Left renal cortex interstitium (tissue), 4 donors: ENCODE data around the gene EPB41. TPM values are rescaled to one million over a fixed set of nuclear protein-coding genes. Genes with fewer than 3 reads are reported as not detected.

Experiments used
- DNase-seq, 4 donors: peaks; one replicate each; pipeline ENCODE4 v3.0.0-alpha.2; 2013; ENCODE audit warnings: low read depth in 4 of 4, low spot score in 2 of 4, missing footprints in 1 of 4
- polyA plus RNA-seq, 4 donors: library from polyadenylated mRNA; unstranded; fragments of 120-200 nt; gene quantifications; one replicate each; pipeline ENCODE4 v1.2.1, GENCODE V29; 2013; ENCODE audit not compliant: insufficient read length in 4 of 4

Gene EPB41
- polyA plus RNA-seq, 4 donors = 50.9 to 61.2 (median 55.2) TPM

- DNase-seq = no peak
Measured at GRCh38 chr1:28971980-28972771, 57.8 kb downstream of the EPB41 start.

- no peak for DNase-seq
Measured at GRCh38 chr1:28973596-28974421, 59.4 kb downstream of the EPB41 start.

GRCh38 chr1:28974432-28974831 lies 60.1 kb downstream of the EPB41 start:
- DNase-seq = no peak

- DNase-seq = no peak
Measured at GRCh38 chr1:28976248-28976647, 61.9 kb downstream of the EPB41 start.

GRCh38 chr1:28981210-28981609 lies 66.8 kb downstream of the EPB41 start:
- no peak for DNase-seq

- DNase-seq = no peak
Measured at GRCh38 chr1:28982198-28982597, 67.8 kb downstream of the EPB41 start.

- no peak for DNase-seq
Measured at GRCh38 chr1:28983091-28983490, 68.7 kb downstream of the EPB41 start.

GRCh38 chr1:28983509-28984310 lies 69.3 kb downstream of the EPB41 start:
- no peak for DNase-seq

- no peak for DNase-seq
Measured at GRCh38 chr1:28984311-28984684, 69.9 kb downstream of the EPB41 start.

GRCh38 chr1:28985427-28985826 lies 71.1 kb downstream of the EPB41 start:
- no peak for DNase-seq

- no peak for DNase-seq
Measured at GRCh38 chr1:28986306-28986910, 72.0 kb downstream of the EPB41 start.

- no peak for DNase-seq
Measured at GRCh38 chr1:29002792-29003191, 88.4 kb downstream of the EPB41 start.

GRCh38 chr1:29004288-29004687 lies 89.9 kb downstream of the EPB41 start:
- no peak for DNase-seq

GRCh38 chr1:29004798-29005197 lies 90.4 kb downstream of the EPB41 start:
- no peak for DNase-seq

GRCh38 chr1:29011775-29012174 lies 97.4 kb downstream of the EPB41 start:
- no peak for DNase-seq

- DNase-seq = no peak
Measured at GRCh38 chr1:29017235-29017634, 102.9 kb downstream of the EPB41 start.

- DNase-seq = no peak
Measured at GRCh38 chr1:29017975-29018712, 103.8 kb downstream of the EPB41 start.

- DNase-seq = no peak
Measured at GRCh38 chr1:29022620-29023019, 108.3 kb downstream of the EPB41 start.

- no peak for DNase-seq
Measured at GRCh38 chr1:29029667-29030066, 115.3 kb downstream of the EPB41 start.

GRCh38 chr1:29032841-29033240 lies 118.5 kb downstream of the EPB41 start:
- no peak for DNase-seq
